Duodenal mucosa (tissue), 2 donors: ENCODE data around the gene VENTX.

ENCODE experiments used
- H3K27ac ChIP-seq: one replicate; pipeline ENCODE4 v1.7.0; 2013; ENCODE audit warnings: low read depth, low read length
- H3K27me3 ChIP-seq, 2 donors: one replicate each; pipeline ENCODE4 v1.7.0; 2013; ENCODE audit warnings: low read length in 2 of 2, control low read depth in 1 of 2; ENCODE audit not compliant: insufficient read depth in 2 of 2, control insufficient read depth in 1 of 2
- H3K36me3 ChIP-seq, 2 donors: one replicate each; pipeline ENCODE4 v1.7.0; 2013; ENCODE audit warnings: low read length in 2 of 2, control low read depth in 1 of 2; ENCODE audit not compliant: insufficient read depth in 2 of 2, control insufficient read depth in 1 of 2
- H3K4me1 ChIP-seq, 2 donors: one replicate each; pipeline ENCODE4 v1.7.0; 2013; ENCODE audit warnings: low read length in 2 of 2, control low read depth in 1 of 2; ENCODE audit not compliant: insufficient read depth in 2 of 2, control insufficient read depth in 1 of 2
- H3K4me3 ChIP-seq, 2 donors: one replicate each; pipeline ENCODE4 v1.7.0; 2013; ENCODE audit warnings: low read length in 2 of 2, low read depth in 1 of 2
- H3K9ac ChIP-seq, 2 donors: one replicate each; pipeline ENCODE4 v1.7.0; 2013; ENCODE audit warnings: low read length in 2 of 2, low read depth in 1 of 2
- H3K9me3 ChIP-seq, 2 donors: one replicate each; pipeline ENCODE4 v1.7.0; 2013; ENCODE audit warnings: low read length in 2 of 2, control low read depth in 1 of 2; ENCODE audit not compliant: control insufficient read depth in 1 of 2

The VENTX gene

GRCh38 chr10:133272301-133272963 lies 34.8 kb downstream of the VENTX start:
- H3K36me3 ChIP-seq, result peaks cover 3 to 5% of the 10 kb centered on the region in 2 donors

GRCh38 chr10:133272964-133273420 lies 35.3 kb downstream of the VENTX start:
- peaks cover 13 to 22% of the 10 kb centered on the region in 2 donors for H3K27me3 ChIP-seq
- H3K9me3 ChIP-seq, result no peaks in the 10 kb centered on the region

More at GRCh38 chr10:133272301-133272963, 34.8 kb downstream of the VENTX start:
- Histone ChIP-seq H3K9ac (no peak overlapping the region), H3K27ac (no peak overlapping the region), H3K27me3 (peaks cover 13 to 22% of the 10 kb centered on the region in 2 donors), H3K4me1 (peaks cover 0 to 20% of the 10 kb centered on the region in 2 donors), H3K9me3 (no peaks in the 10 kb centered on the region), H3K4me3 (no peak overlapping the region)

GRCh38 chr10:133273534-133274143 lies 36.0 kb downstream of the VENTX start:
- Histone ChIP-seq H3K4me1 (peaks cover 9 to 31% of the 10 kb centered on the region in 2 donors), H3K4me3 (no peak overlapping the region), H3K9me3 (no peaks in the 10 kb centered on the region), H3K27me3 (peaks cover 13 to 22% of the 10 kb centered on the region in 2 donors), H3K27ac (no peak overlapping the region), H3K36me3 (peaks cover 3 to 5% of the 10 kb centered on the region in 2 donors), H3K9ac (no peak overlapping the region)

More at GRCh38 chr10:133272964-133273420, 35.3 kb downstream of the VENTX start:
- peaks cover 3 to 5% of the 10 kb centered on the region in 2 donors for H3K36me3 ChIP-seq
- H3K9ac ChIP-seq, result no peak overlapping the region
- H3K27ac ChIP-seq, result no peak overlapping the region
- no peak overlapping the region for H3K4me3 ChIP-seq
- H3K4me1 ChIP-seq, result peaks cover 2 to 25% of the 10 kb centered on the region in 2 donors

GRCh38 chr10:133274751-133275683 lies 37.4 kb downstream of the VENTX start:
- H3K27me3 ChIP-seq, result peaks cover 13 to 22% of the 10 kb centered on the region in 2 donors
- peak overlapping the region in 1 of 2 donors; percentile 56 for H3K9ac ChIP-seq
- peaks cover 4 to 8% of the 10 kb centered on the region in 2 donors for H3K36me3 ChIP-seq
- H3K9me3 ChIP-seq, result no peaks in the 10 kb centered on the region
- H3K27ac ChIP-seq, result peak overlapping the region; percentile 10
- peaks cover 9 to 38% of the 10 kb centered on the region in 2 donors for H3K4me1 ChIP-seq
- peak overlapping the region; percentile 59 to 63 for H3K4me3 ChIP-seq

GRCh38 chr10:133275684-133276092 lies 38.0 kb downstream of the VENTX start:
- Histone ChIP-seq H3K9me3 (no peaks in the 10 kb centered on the region), H3K27me3 (peaks cover 13 to 22% of the 10 kb centered on the region in 2 donors), H3K9ac (peak overlapping the region; percentile 47 to 56), H3K27ac (peak overlapping the region; percentile 32), H3K36me3 (peaks cover 6 to 9% of the 10 kb centered on the region in 2 donors), H3K4me1 (peaks cover 9 to 38% of the 10 kb centered on the region in 2 donors), H3K4me3 (peak overlapping the region; percentile 59 to 63)

GRCh38 chr10:133276100-133276434 lies 38.4 kb downstream of the VENTX start:
- peaks cover 9 to 38% of the 10 kb centered on the region in 2 donors for H3K4me1 ChIP-seq
- H3K9me3 ChIP-seq, result no peaks in the 10 kb centered on the region
- H3K27ac ChIP-seq, result peak overlapping the region; percentile 32
- peak overlapping the region; percentile 47 to 56 for H3K9ac ChIP-seq
- H3K27me3 ChIP-seq, result peaks cover 13 to 22% of the 10 kb centered on the region in 2 donors
- peaks cover 6 to 13% of the 10 kb centered on the region in 2 donors for H3K36me3 ChIP-seq
- peak overlapping the region; percentile 59 to 63 for H3K4me3 ChIP-seq

- Histone ChIP-seq H3K4me1 (peaks cover 9 to 38% of the 10 kb centered on the region in 2 donors), H3K9ac (peak within 1 kb of the TSS; percentile 47 to 56), H3K27ac (peak within 1 kb of the TSS; percentile 32), H3K9me3 (no peaks in the 10 kb centered on the region), H3K27me3 (peaks cover 13 to 22% of the 10 kb centered on the region in 2 donors), H3K4me3 (peak within 1 kb of the TSS; percentile 59 to 63), H3K36me3 (peaks cover 6 to 18% of the 10 kb centered on the region in 2 donors)
Observed at GRCh38 chr10:133276435-133277201, 39.0 kb downstream of the VENTX start, which contains the start of gene ADAM8. ADAM8 (minus strand) TSS chr10:133276868; CDS start chr10:133276817, 51 bp downstream.

- H3K27me3 ChIP-seq, result peaks cover 13 to 22% of the 10 kb centered on the region in 2 donors
- H3K4me3 ChIP-seq, result no peak overlapping the region
- peaks cover 6 to 26% of the 10 kb centered on the region in 2 donors for H3K36me3 ChIP-seq
- no peak overlapping the region for H3K27ac ChIP-seq
- H3K4me1 ChIP-seq, result peaks cover 9 to 38% of the 10 kb centered on the region in 2 donors
- no peaks in the 10 kb centered on the region for H3K9me3 ChIP-seq
- H3K9ac ChIP-seq, result no peak overlapping the region
Observed at GRCh38 chr10:133277277-133277992, 39.8 kb downstream of the VENTX start.
